ENCODE measurements around the gene WDR1. TPM values are rescaled to one million over a fixed set of nuclear protein-coding genes. Genes with fewer than 3 reads are reported as not detected.

Gene WDR1
- total RNA-seq, 1 donor from 2014 or later, result 455 TPM

DNA sequence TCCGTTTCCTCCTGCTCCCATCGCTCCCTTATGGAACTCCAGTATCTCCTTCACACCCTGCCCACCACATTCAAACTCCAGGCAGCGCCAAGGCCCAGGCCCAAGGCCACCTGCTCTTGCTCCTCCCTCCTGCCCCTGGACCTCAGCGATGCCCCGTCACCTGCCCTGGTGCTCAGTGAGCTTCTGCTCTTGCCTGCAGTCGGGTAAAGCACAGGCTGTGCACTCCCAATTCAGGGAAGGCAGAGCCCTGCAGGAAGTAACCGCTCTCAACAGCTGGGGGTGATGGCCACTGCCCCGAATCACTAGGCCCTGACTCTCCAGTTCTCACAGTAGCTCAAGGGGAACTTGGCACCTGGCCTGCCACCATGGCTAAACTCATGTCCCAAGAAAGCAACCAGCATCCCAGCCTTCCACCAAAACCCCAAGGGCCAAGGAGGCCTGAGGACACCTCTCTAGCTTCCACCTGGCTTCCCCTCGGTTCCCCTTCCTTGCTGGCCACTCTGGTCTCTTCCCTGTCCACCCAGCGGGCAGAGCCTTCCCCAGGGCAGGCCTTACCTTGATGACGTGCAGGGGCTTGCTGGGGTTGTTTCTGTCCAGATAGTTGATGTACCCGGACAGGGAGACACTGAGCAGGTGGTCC lies 29.3 kb downstream of the WDR1 start:
- no peak for DNase-seq (ENCODE audit: extremely low read depth, low read depth, low spot score)

- DNase-seq (ENCODE audit: extremely low read depth, low read depth, low spot score), result no peak
These were observed 30.0 kb downstream of the WDR1 start for GRCh38 chr4:10086506-10087120.

DNA sequence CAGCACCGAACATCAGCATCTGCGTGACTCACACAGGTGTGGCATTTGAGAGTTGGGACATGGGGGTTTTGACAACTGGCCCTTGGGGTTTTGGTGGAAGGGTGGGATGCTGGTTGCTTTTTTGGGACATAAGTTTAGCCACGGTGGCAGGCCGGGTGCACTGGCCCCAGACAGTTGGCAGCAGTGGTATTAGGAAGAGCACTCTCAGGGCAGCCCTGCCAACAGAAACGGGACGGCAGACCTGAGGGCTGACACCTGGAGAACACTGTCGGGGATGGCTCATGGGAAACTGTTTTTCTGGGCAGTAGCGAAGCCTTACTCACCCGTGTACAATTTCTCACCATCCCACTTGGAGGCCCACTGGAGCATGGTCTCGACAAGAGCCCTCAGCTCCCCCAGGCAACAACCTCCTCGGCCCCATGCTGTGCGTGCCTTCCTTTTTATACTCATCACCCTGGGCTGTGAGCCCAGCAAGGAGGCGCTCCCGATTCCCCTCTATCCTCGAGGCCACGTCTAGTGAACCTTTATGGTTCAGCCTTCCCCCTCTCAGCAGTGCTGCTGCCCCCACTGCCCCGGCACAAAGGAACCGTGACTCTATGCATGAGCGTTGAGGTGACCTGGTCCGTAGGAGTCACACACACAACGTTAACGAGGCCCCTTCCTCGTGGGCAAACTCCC lies 30.6 kb downstream of the WDR1 start:
- no peak for DNase-seq (ENCODE audit: extremely low read depth, low read depth, low spot score)

- DNase-seq (ENCODE audit: extremely low read depth, low read depth, low spot score), result no peak
These were observed 31.2 kb downstream of the WDR1 start for GRCh38 chr4:10085386-10085785.

GRCh38 chr4:10084651-10085358 lies 31.8 kb downstream of the WDR1 start:
- no peak for DNase-seq (ENCODE audit: extremely low read depth, low read depth, low spot score)

DNA sequence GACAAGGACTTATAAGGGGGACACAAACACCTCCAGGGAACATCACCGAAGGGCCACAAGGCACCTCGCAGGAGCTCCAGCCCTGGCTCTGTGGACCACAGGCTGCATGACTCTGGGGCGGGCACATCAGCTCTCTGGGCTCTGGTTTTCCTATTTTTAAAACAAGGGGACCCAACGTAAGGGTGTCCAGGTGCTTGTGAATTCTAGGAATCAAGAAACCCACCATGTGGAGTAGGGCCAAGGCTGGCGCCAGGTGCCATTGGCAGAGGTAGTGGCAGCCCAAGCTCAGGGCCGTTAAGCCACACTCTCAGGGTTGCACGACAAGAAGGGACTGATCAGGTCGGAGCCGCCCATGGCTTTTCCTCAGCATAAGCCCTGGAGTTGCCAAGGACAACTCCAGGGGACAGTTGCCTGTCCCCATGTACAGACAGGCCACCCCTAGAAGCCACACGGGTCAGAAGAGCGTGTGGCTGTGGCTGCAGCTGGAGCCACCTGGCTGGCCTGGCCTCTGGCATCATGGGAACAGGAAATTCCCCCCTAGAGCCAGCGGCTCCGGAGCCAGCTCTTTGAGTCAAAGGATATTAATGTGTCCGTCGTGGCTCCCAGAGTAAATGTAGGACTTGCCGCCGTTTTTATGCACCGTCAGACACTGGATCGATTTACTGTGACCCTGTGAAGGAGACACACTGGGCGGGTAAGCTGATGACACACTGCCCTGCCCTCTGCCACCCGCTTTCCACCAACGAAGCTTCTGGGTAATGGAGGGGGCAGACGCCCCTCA lies 32.5 kb downstream of the WDR1 start:
- DNase-seq (ENCODE audit: extremely low read depth, low read depth, low spot score), result no peak

- no peak for DNase-seq (ENCODE audit: extremely low read depth, low read depth, low spot score)
These were observed 33.2 kb downstream of the WDR1 start for GRCh38 chr4:10083331-10083771.

DNA sequence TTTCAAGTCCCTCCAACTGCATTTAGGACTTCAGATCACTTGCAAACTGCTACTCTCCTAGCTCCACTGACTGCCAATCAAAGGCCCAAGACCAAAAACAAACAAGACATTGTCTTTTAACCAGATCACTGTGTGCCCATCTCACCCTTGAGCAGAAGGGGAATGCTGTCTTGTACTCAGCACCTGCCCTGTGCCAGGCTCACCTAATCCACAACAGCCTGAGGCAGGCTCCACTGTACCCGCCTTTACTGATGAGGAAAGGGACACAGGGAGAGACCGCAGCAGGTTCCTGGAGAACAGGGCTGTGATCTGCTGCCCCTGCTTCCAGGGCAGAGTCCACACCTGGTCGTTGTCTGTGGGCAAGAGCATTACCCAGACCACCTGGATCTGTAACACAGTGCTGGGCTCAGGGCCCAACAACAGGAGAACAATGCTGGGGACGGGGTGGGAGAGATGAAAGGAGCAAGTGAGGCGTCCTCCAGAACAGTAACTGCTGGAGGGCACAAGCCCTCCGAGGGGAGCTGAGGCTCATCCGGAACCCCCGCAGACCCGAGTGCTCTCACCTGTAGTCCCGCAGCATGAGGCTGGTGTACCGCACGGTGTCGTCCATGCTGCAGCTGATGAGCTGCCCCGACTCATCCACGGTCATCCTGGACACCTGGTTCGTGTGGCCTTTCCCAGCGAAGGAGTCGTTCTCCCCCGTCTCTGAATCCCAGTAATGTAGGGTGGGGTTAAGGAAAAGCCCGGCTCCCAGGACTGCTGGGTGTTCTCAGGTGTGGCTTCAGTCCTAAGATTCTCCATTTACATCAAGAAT lies 33.9 kb downstream of the WDR1 start:
- no peak for DNase-seq (ENCODE audit: extremely low read depth, low read depth, low spot score)

DNA sequence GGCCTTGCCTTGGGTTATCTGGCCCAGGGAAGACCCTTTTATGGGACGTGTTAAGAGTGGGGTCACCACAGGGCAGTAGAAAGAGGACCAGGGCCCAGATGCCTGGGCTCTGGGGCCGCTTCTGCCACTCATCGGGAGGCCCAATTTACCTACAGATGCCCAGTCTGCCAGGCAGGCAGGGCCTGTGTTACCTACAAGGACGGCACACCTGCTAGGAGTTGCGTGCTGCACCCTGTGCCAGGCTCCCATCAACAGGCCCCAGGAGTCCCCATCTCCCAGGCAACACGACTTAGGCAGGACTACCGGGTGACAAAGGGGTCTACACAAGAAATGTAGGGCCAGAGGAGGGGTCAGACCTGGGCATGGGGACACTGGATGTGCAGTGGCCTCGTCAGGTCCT lies 34.6 kb downstream of the WDR1 start:
- no peak for DNase-seq (ENCODE audit: extremely low read depth, low read depth, low spot score)

DNA sequence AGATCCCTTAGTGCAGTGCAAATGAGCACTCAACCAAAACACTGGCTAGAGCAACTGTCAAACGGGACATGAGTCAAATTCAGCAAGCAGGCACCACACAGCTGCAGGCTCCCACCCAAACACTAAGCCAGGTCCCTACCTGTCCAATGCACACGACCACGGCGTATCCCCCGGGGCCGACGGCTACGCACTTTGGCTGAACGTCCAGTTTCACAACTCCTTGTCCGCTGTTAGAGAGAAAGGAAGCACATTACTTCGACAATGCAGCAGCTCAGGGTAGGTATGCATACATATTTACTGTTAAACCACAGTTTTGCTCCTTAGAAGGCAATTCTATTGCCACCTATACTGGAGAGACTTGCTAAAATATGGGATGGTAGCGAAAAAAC lies 35.4 kb downstream of the WDR1 start:
- DNase-seq (ENCODE audit: extremely low read depth, low read depth, low spot score), result no peak

GRCh38 chr4:10080589-10081217 lies 35.9 kb downstream of the WDR1 start:
- no peak for DNase-seq (ENCODE audit: extremely low read depth, low read depth, low spot score)

GRCh38 chr4:10079912-10080588 lies 36.5 kb downstream of the WDR1 start:
- DNase-seq (ENCODE audit: extremely low read depth, low read depth, low spot score), result no peak

DNA sequence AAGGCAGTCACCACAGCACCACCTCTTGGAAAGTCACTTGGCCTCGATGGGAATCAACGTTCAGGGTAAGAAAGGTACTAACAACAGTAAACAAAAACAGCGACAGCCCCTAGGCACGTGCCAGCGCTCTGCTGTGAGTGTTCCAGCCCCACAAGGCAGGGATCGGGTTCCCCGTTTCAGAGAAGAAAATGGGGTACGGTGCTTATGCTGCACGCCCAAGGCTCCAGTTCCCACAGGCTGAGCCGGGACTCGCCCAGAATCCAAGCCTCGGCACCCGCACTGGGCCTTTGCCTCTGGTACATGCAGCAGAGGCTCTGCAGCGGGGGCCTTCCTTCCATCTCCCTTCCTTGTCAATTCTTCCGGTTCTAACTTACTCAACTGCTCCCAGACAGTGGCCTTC lies 37.3 kb downstream of the WDR1 start:
- no peak for DNase-seq (ENCODE audit: extremely low read depth, low read depth, low spot score)

- DNase-seq (ENCODE audit: extremely low read depth, low read depth, low spot score), result no peak
These were observed 37.9 kb downstream of the WDR1 start for GRCh38 chr4:10078481-10079233.

- no peak for DNase-seq (ENCODE audit: extremely low read depth, low read depth, low spot score)
These were observed 38.9 kb downstream of the WDR1 start for GRCh38 chr4:10077483-10078335.

DNA sequence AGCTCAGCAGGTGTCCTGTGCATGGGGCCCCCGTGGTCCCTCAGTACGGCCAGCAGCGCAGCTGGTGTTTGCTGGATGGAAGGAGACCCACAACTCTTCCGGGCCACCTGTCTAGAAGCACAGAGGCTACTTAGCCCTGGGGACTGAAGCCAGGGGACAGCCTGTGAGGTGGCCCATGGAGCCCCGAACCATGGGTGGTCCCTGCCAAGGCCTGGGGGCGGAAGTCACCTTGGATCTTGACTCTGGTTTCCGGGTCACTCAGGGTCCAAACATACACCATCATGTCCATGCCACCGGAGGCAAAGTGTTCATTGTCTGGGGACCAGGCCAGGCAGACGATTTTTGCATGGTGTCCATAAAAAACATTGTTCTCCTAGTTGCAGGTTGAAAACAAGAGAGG lies 39.5 kb downstream of the WDR1 start:
- DNase-seq (ENCODE audit: extremely low read depth, low read depth, low spot score), result no peak

DNA sequence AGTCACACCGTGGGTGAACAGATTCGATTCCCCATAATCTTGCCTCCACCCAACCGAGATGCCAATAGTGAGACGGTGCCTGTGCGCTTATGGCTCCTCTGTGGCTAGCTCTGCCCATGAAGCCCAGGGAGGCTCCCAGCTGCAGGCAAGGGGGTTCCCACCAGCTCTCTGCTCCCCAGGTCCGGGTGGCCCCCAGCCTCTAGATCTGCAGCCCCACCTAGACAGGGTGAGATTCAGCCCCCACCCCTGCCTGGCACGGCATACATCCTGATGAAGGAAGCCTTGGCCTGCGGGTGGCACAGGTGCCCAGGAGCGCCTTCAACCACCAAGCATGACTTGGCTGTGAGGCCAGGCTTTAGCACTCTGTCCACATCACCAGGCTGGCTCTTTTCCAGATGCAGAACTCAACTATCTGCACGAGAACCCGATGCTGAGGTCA lies 40.6 kb downstream of the WDR1 start:
- DNase-seq (ENCODE audit: extremely low read depth, low read depth, low spot score), result no peak

Data from glomerular endothelial cell (primary cell).